SH-SY5Y (cell line): Measurements from ENCODE around the gene NGRN.

Experiments used
- GATA2 ChIP-seq: IDR thresholded peaks from 2 replicates; pipeline ENCODE4 v1.6.1; 2011; ENCODE audit warnings: mild to moderate bottlenecking, low read depth, low read length
- GATA3 ChIP-seq: IDR thresholded peaks from 2 replicates; pipeline ENCODE4 v1.6.1; 2011; ENCODE audit warnings: low read depth, mild to moderate bottlenecking, low read length, moderate library complexity

DNA sequence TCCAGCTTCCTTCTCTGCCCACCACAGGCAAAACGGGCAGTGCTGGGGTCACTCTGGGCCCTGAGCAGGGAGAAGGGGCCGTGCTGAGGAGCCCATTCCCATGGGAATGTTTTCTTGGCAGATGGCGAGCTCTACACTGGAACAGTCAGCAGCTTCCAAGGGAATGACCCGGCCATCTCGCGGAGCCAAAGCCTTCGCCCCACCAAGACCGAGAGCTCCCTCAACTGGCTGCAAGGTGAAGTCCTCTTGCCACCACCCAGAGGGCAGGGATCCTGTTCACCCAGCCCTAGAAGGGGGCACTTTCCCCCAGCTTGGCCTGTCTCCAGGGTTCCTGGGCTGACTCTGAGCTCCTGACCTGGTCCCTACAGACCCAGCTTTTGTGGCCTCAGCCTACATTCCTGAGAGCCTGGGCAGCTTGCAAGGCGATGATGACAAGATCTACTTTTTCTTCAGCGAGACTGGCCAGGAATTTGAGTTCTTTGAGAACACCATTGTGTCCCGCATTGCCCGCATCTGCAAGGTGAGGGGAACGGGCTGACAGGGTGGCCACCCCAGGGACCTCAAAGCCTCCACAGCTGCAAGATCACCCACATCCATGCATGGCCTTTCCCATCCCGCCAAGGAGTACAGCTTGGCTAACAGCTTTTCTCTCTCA is 44.1 kb upstream of the NGRN start:
- TF ChIP-seq GATA2 (no peak), GATA3 (no peak)
